ENCODE results near the gene NT5M.

DNA sequence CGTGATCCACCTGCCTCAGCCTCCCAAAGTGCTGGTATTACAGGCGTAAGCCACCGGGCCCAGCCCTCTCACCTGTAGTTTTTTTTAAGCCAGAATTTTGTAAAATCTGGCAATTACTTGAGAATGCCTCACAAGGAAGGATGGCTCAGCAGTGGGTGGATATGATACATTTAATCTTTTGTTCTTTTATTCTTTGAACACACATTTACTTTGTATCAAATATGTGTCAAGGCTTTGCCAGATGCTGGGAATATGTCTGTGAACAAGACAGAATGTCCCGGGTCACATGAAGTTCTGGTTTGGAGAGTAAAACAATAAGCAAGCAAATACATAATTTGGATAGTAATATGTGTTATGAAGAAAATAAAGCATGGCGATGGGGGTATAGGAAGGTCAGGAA lies 17.2 kb upstream of the NT5M start:
- TF ChIP-seq, protein P1, sequence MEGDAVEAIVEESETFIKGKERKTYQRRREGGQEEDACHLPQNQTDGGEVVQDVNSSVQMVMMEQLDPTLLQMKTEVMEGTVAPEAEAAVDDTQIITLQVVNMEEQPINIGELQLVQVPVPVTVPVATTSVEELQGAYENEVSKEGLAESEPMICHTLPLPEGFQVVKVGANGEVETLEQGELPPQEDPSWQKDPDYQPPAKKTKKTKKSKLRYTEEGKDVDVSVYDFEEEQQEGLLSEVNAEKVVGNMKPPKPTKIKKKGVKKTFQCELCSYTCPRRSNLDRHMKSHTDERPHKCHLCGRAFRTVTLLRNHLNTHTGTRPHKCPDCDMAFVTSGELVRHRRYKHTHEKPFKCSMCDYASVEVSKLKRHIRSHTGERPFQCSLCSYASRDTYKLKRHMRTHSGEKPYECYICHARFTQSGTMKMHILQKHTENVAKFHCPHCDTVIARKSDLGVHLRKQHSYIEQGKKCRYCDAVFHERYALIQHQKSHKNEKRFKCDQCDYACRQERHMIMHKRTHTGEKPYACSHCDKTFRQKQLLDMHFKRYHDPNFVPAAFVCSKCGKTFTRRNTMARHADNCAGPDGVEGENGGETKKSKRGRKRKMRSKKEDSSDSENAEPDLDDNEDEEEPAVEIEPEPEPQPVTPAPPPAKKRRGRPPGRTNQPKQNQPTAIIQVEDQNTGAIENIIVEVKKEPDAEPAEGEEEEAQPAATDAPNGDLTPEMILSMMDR (IDR thresholded peaks at IDR 0.05) = no peak
- no peak for TF ChIP-seq POLR2A (IDR thresholded peaks at IDR 0.05)
